H1 (cell line): ENCODE results near the gene CDH12. TPM values are rescaled to one million over a fixed set of nuclear protein-coding genes. Genes with fewer than 3 reads are reported as not detected.

Experiments
- CTCF ChIA-PET: fragments of 300-600 bp; sonication (Branson Sonifier 250); formaldehyde crosslinking; loops from one replicate; lab custom pipeline; 2021; ENCODE audit not compliant: partially characterized antibody; lab: Charles Lee
- POLR2A ChIA-PET: fragments of 300-600 bp; sonication (Branson Sonifier 250); formaldehyde crosslinking; loops from one replicate; lab custom pipeline; 2021; ENCODE audit warnings: inconsistent platforms; ENCODE audit not compliant: partially characterized antibody; lab: Charles Lee
- DNase-seq, 2 experiments: peaks; one replicate each; pipeline versions ENCODE4 v3.0.0 to v3.0.0-alpha.2; 2010 to 2022; ENCODE audit warnings: low spot score in 2 of 2, low read depth in 1 of 2, mixed read lengths in 1 of 2
- FAIRE-seq: peaks from 2 replicates; lab custom pipeline; 2011; peaks lifted over from hg19 to GRCh38; lab: Jason Lieb, UNC
- H2AFZ ChIP-seq: 2 replicates; pipeline ENCODE4 v1.8.1; 2012; ENCODE audit warnings: low read length, inconsistent platforms
- H2AK5ac ChIP-seq: 2 replicates; pipeline ENCODE4 v1.6.1; 2013; ENCODE audit warnings: low read depth, low read length
- H2BK120ac ChIP-seq: replicated peaks from 2 replicates; pipeline ENCODE3; 2013; ENCODE audit warnings: low read depth, low read length, inconsistent platforms
- H2BK12ac ChIP-seq: 2 replicates; pipeline ENCODE4 v1.6.1; 2013; ENCODE audit warnings: low read depth, low read length
- H2BK15ac ChIP-seq: 2 replicates; pipeline ENCODE4 v1.6.1; 2013; ENCODE audit warnings: low read length
- H2BK20ac ChIP-seq: 2 replicates; pipeline ENCODE4 v1.6.1; 2013; ENCODE audit warnings: low read length
- H2BK5ac ChIP-seq: 2 replicates; pipeline ENCODE4 v1.6.1; 2013; ENCODE audit warnings: low read depth, low read length
- H3K14ac ChIP-seq: 2 replicates; pipeline ENCODE4 v1.6.1; 2013; ENCODE audit warnings: inconsistent platforms; ENCODE audit not compliant: insufficient read length
- H3K18ac ChIP-seq: 2 replicates; pipeline ENCODE4 v1.6.1; 2013; ENCODE audit warnings: low read length; ENCODE audit errors: extremely low read depth
- H3K23ac ChIP-seq: 2 replicates; pipeline ENCODE4 v1.6.1; 2013; ENCODE audit warnings: inconsistent platforms; ENCODE audit not compliant: insufficient read length
- H3K23me2 ChIP-seq: 2 replicates; pipeline ENCODE4 v1.6.1; 2013; ENCODE audit warnings: low read depth, low read length
- H3K27ac ChIP-seq: 2 replicates; pipeline ENCODE4 v1.6.1; 2011; ENCODE audit warnings: low read depth, low read length, inconsistent platforms
- H3K27me3 ChIP-seq, 4 experiments: replicated peaks in 1 of 4; 1 replicate in 1 of 4; 2 replicates in 3 of 4; pipeline versions ENCODE4 v1.6.1 to v1.8.1; 2011 to 2013; ENCODE audit warnings: low read length in 3 of 4, mild to moderate bottlenecking in 3 of 4, inconsistent platforms in 2 of 4, mixed read lengths in 2 of 4, moderate library complexity in 1 of 4; ENCODE audit not compliant: control insufficient read depth in 3 of 4, insufficient read depth in 3 of 4; ENCODE audit errors: extremely low read depth in 1 of 4
- H3K36me3 ChIP-seq, 4 experiments: 2 replicates each; pipeline versions ENCODE4 v1.6.1 to v1.8.1; 2011 to 2013; ENCODE audit warnings: mild to moderate bottlenecking in 4 of 4, low read length in 3 of 4, moderate library complexity in 2 of 4, control low read depth in 1 of 4, inconsistent platforms in 1 of 4; ENCODE audit not compliant: insufficient read depth in 4 of 4, control insufficient read depth in 2 of 4
- H3K4ac ChIP-seq: replicated peaks from 2 replicates; pipeline ENCODE3; 2013; ENCODE audit warnings: low read length, low read depth, mixed read lengths, inconsistent platforms; ENCODE audit not compliant: insufficient read length
- H3K4me1 ChIP-seq, 4 experiments: replicated peaks in 1 of 4; 1 replicate in 1 of 4; 2 replicates in 3 of 4; pipeline versions ENCODE4 v1.6.1 to v1.8.1; 2011 to 2013; ENCODE audit warnings: low read length in 3 of 4, inconsistent platforms in 2 of 4, mixed read lengths in 1 of 4; ENCODE audit not compliant: insufficient read depth in 4 of 4, control insufficient read depth in 3 of 4
- H3K4me2 ChIP-seq, 2 experiments: 2 replicates each; pipeline versions ENCODE4 v1.6.1 to v1.8.1; 2011 to 2013; ENCODE audit warnings: low read depth in 2 of 2, low read length in 2 of 2, control low read depth in 1 of 2, inconsistent platforms in 1 of 2, mild to moderate bottlenecking in 1 of 2; ENCODE audit not compliant: insufficient read depth in 1 of 2
- H3K4me3 ChIP-seq, 4 experiments: fragments of 200-600, 300-600 bp in 1 of 4; sonication (generic), shearing (Covaris generic), sonication (Bioruptor Twin) in 1 of 4; 2 replicates each; pipeline versions ENCODE4 v1.5.1 to v1.8.1; 2011 to 2016; ENCODE audit warnings: low read length in 4 of 4, low read depth in 3 of 4, control low read depth in 2 of 4, inconsistent platforms in 2 of 4, mild to moderate bottlenecking in 2 of 4, mixed read lengths in 1 of 4, moderate library complexity in 1 of 4; ENCODE audit not compliant: insufficient read depth in 2 of 4; ENCODE audit errors: extremely low read depth in 1 of 4
- H3K56ac ChIP-seq: replicated peaks from 2 replicates; pipeline ENCODE3; 2013; ENCODE audit warnings: low read depth, mild to moderate bottlenecking, mixed read lengths, low read length, inconsistent platforms; ENCODE audit not compliant: insufficient read length
- H3K79me1 ChIP-seq: 2 replicates; pipeline ENCODE4 v1.6.1; 2013; ENCODE audit warnings: low read depth, low read length, control low read depth
- H3K79me2 ChIP-seq, 2 experiments: 2 replicates each; pipeline versions ENCODE4 v1.6.1 to v1.8.1; 2012 to 2013; ENCODE audit warnings: low read length in 2 of 2, mild to moderate bottlenecking in 2 of 2, inconsistent platforms in 1 of 2; ENCODE audit not compliant: insufficient read depth in 2 of 2, control insufficient read depth in 1 of 2
- H3K9ac ChIP-seq, 4 experiments: replicated peaks in 1 of 4; 1 replicate in 1 of 4; 2 replicates in 3 of 4; pipeline versions ENCODE4 v1.6.1 to v1.8.1; 2011 to 2013; ENCODE audit warnings: low read depth in 3 of 4, low read length in 3 of 4, control low read depth in 2 of 4, mild to moderate bottlenecking in 2 of 4, moderate library complexity in 2 of 4, inconsistent platforms in 1 of 4; ENCODE audit errors: extremely low read depth in 1 of 4
- H3K9me3 ChIP-seq, 2 experiments: 2 replicates each; pipeline versions ENCODE4 v1.6.1 to v1.8.1; 2012 to 2013; ENCODE audit warnings: mild to moderate bottlenecking in 2 of 2, moderate library complexity in 2 of 2, control low read depth in 1 of 2, inconsistent platforms in 1 of 2, low read depth in 1 of 2, low read length in 1 of 2, mixed read lengths in 1 of 2; ENCODE audit not compliant: insufficient read depth in 2 of 2
- H4K20me1 ChIP-seq, 2 experiments: replicated peaks in 1 of 2; 2 replicates each; pipeline versions ENCODE3 to v1.8.1; 2011 to 2013; ENCODE audit warnings: inconsistent platforms in 2 of 2, low read length in 2 of 2, mild to moderate bottlenecking in 1 of 2; ENCODE audit not compliant: insufficient read depth in 2 of 2, control insufficient read depth in 1 of 2
- H4K5ac ChIP-seq: 2 replicates; pipeline ENCODE4 v1.6.1; 2013; ENCODE audit warnings: low read length, low read depth, mixed read lengths, inconsistent platforms; ENCODE audit not compliant: insufficient read length
- H4K8ac ChIP-seq: 2 replicates; pipeline ENCODE4 v1.8.0; 2013; ENCODE audit warnings: mild to moderate bottlenecking, moderate library complexity, low read length, inconsistent platforms; ENCODE audit not compliant: insufficient read depth; ENCODE audit errors: extremely low read depth
- H4K91ac ChIP-seq: replicated peaks from 2 replicates; pipeline ENCODE3; 2013; ENCODE audit warnings: low read length, mixed read lengths, inconsistent platforms; ENCODE audit not compliant: insufficient read length
- CEBPB ChIP-seq: IDR thresholded peaks from 2 replicates; pipeline ENCODE4 v1.6.1; 2012; ENCODE audit warnings: low read depth, low read length
- JUN ChIP-seq: IDR thresholded peaks from 2 replicates; pipeline ENCODE4 v1.6.1; 2011; ENCODE audit warnings: low read depth, mild to moderate bottlenecking, improper control_type of control experiment, low read length
- KDM1A ChIP-seq: fragments of 200-600, 300-600 bp; sonication (generic); IDR thresholded peaks from 2 replicates; pipeline ENCODE4 v1.7.1; 2016; ENCODE audit warnings: mild to moderate bottlenecking, low read length, borderline replicate concordance
- MAFK ChIP-seq: IDR thresholded peaks from 2 replicates; pipeline ENCODE4 v1.6.1; 2012; ENCODE audit warnings: low read depth, mild to moderate bottlenecking, improper control_type of control experiment, low read length
- RXRA ChIP-seq: IDR thresholded peaks from 2 replicates; pipeline ENCODE4 v1.6.1; 2011; ENCODE audit warnings: low read depth, mild to moderate bottlenecking, low read length, moderate library complexity; ENCODE audit not compliant: insufficient read depth
- SRF ChIP-seq: IDR thresholded peaks from 2 replicates; pipeline ENCODE4 v1.6.1; 2011; ENCODE audit warnings: mild to moderate bottlenecking, low read depth, low read length, moderate library complexity
- TCF12 ChIP-seq: IDR thresholded peaks from 2 replicates; pipeline ENCODE4 v1.6.1; 2011; ENCODE audit warnings: low read depth, mild to moderate bottlenecking, low read length
- WGBS, 2 experiments: shearing (Covaris generic) in 1 of 2; methylation state at CpG; one replicate each; pipeline versions ENCODE4 v1.1.6 to v1.1.7; 2013 to 2015; ENCODE audit warnings: low lambda C conversion rate in 2 of 2, mixed read lengths in 2 of 2, inconsistent platforms in 1 of 2, low coverage in 1 of 2, missing lambda C conversion rate in 1 of 2; ENCODE audit not compliant: insufficient replicate concordance in 2 of 2, insufficient coverage in 1 of 2, insufficient read length in 1 of 2; ENCODE audit errors: extremely low coverage in 1 of 2, missing lambda C conversion rate in 1 of 2; 5-methylcytosine and 5-hydroxymethylcytosine counted together
- polyA plus RNA-seq, 7 experiments: library from polyadenylated mRNA; depleted of rRNA in 3 of 7; stranded (reverse) in 5 of 7; unstranded in 2 of 7; fragments of >200 nt in 5 of 7; fragments of 200-250 nt in 2 of 7; gene quantifications; 1 replicate in 5 of 7; 2 replicates in 1 of 7; 4 replicates in 1 of 7; pipeline versions ENCODE4 v1.2.1 to v1.2.3, GENCODE V29; 2011 to 2013; ENCODE audit warnings: missing spikeins in 2 of 7, mixed read lengths in 2 of 7
- total RNA-seq: library from RNA; stranded (reverse); fragmentation: NEBNext Ultra II Directional; extraction: Animal tissue kit (Norgen Biotek cat#: 25700); gene quantifications from 2 replicates; pipeline ENCODE4 v1.2.1, GENCODE V29; 2021

The CDH12 gene
- total and polyA plus RNA-seq, 2 of the 8 experiments (the other 6 are each of a cell fraction or from before 2014, with no cell fraction given) = 0.03 TPM; not detected in 1

DNA sequence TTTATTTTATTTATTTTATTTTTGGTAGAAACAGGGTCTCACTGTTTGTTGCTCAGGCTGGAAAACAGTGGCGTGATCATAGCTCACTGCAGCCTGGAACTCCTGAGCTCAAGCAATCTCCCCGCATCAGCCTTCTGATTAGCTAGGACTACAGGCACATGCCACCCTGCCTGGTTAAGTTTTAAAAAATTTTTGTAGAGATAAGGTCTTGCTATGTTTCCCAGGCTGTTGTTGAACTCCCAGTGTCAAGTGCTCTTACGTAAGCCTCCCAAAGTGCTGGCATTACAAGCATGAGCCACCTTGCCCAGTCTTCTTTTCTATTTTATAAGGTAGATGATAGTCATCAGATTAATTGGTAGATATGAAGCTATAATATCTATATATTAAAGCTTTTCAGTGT, 382.7 kb downstream of the CDH12 start:
- H2BK20ac ChIP-seq = no peak overlapping the region
- FAIRE-seq = no peak
- no peaks in the 10 kb centered on the region for H3K9me3 ChIP-seq
- no peak overlapping the region for H3K23ac ChIP-seq
- H4K91ac ChIP-seq = no peak overlapping the region
- WGBS, 2 experiments = 100% methylated on average over 3 of the region's 3 CpGs; no CpG with 5 or more reads in 1 of the 2 experiments
- H4K8ac ChIP-seq = no peak overlapping the region
- H2BK12ac ChIP-seq = no peak overlapping the region
- ChIA-PET CTCF (interaction anchor here (0.6 kb wide), 1 partner anchor 10 kb away, joined by 4 read pairs; no protein-coding TSS in a partner anchor), POLR2A (no interaction called here)
- no peaks in the 10 kb centered on the region for H3K79me2 ChIP-seq
- no peak overlapping the region for H3K9ac ChIP-seq
- no peak overlapping the region for H2BK15ac ChIP-seq
- H3K27me3 ChIP-seq = no peaks in the 10 kb centered on the region
- H2BK5ac ChIP-seq = no peak overlapping the region
- no peak overlapping the region for H3K14ac ChIP-seq
- H3K23me2 ChIP-seq = no peaks in the 10 kb centered on the region
- H2AFZ ChIP-seq = no peak overlapping the region
- no peak overlapping the region for H3K56ac ChIP-seq
- no peaks in the 10 kb centered on the region for H3K36me3 ChIP-seq
- no peak overlapping the region for H3K4me2 ChIP-seq
- H4K5ac ChIP-seq = no peak overlapping the region
- no peak overlapping the region for H3K27ac ChIP-seq
- H2BK120ac ChIP-seq = no peak overlapping the region
- H3K4ac ChIP-seq = no peak overlapping the region
- H4K20me1 ChIP-seq = no peaks in the 10 kb centered on the region
- H3K4me3 ChIP-seq = no peak overlapping the region
- H3K18ac ChIP-seq = no peak overlapping the region
- H3K79me1 ChIP-seq = no peaks in the 10 kb centered on the region
- TF ChIP-seq TCF12 = no peak
- TF ChIP-seq KDM1A = no peak
- TF ChIP-seq JUN = no peak
- TF ChIP-seq SRF = no peak
- no peak for TF ChIP-seq CEBPB
- TF ChIP-seq RXRA = no peak
- TF ChIP-seq MAFK = no peak
- H2AK5ac ChIP-seq = no peak overlapping the region
- H3K4me1 ChIP-seq = no peaks in the 10 kb centered on the region
- no peak for DNase-seq
